ENCODE results near the gene ZGPAT. TPM values are rescaled to one million over a fixed set of nuclear protein-coding genes. Genes with fewer than 3 reads are reported as not detected.

Gene ZGPAT
- total RNA-seq, 1 experiment from 2014 or later, result 27.2 TPM

DNA sequence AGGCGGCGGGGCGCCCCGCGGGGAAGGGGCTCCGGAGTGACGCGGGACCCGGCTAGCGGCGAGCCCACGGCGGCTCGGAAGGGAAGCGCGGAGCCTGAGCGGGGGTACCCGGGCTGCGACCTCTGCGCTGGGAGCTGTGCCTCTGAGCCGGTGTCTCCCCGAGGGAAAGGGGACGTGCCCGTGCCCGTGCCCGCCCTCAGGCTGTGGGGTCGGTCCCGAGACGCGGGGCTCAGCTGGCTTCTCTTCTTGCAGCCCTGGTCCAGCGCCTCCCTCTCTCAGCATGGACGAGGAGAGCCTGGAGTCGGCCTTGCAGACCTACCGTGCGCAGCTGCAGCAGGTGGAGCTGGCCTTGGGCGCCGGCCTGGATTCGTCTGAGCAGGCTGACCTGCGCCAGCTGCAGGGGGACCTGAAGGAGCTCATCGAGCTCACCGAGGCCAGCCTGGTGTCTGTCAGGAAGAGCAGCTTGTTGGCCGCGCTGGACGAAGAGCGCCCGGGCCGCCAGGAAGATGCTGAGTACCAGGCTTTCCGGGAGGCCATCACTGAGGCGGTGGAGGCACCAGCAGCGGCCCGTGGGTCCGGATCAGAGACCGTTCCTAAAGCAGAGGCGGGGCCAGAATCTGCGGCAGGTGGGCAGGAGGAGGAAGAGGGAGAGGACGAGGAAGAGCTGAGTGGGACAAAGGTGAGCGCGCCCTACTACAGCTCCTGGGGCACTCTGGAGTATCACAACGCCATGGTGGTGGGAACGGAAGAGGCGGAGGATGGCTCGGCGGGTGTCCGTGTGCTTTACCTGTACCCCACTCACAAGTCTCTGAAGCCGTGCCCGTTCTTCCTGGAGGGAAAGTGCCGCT lies 686 bp downstream of the ZGPAT start:
- TF ChIP-seq, protein P1, sequence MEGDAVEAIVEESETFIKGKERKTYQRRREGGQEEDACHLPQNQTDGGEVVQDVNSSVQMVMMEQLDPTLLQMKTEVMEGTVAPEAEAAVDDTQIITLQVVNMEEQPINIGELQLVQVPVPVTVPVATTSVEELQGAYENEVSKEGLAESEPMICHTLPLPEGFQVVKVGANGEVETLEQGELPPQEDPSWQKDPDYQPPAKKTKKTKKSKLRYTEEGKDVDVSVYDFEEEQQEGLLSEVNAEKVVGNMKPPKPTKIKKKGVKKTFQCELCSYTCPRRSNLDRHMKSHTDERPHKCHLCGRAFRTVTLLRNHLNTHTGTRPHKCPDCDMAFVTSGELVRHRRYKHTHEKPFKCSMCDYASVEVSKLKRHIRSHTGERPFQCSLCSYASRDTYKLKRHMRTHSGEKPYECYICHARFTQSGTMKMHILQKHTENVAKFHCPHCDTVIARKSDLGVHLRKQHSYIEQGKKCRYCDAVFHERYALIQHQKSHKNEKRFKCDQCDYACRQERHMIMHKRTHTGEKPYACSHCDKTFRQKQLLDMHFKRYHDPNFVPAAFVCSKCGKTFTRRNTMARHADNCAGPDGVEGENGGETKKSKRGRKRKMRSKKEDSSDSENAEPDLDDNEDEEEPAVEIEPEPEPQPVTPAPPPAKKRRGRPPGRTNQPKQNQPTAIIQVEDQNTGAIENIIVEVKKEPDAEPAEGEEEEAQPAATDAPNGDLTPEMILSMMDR (conservative IDR thresholded peaks at IDR 0.05), result no peak
- TF ChIP-seq EZH2 (IDR thresholded peaks at IDR 0.05; ENCODE audit: low read depth), result no peak
- Histone ChIP-seq H3K9me2 (ENCODE audit: insufficient read depth) (no peaks in the 10 kb centered on the region), H3K4me2 (peak overlapping the region; percentile 97), H3K79me2 (ENCODE audit: low read depth) (peaks cover 82% of the 10 kb centered on the region), H3K4me1 (replicated peaks; ENCODE audit: insufficient read depth) (peaks cover 18% of the 10 kb centered on the region), H3K27me3 (ENCODE audit: insufficient read depth, low read depth) (no peaks in the 10 kb centered on the region), H4K20me1 (ENCODE audit: insufficient read depth) (peaks cover 17% of the 10 kb centered on the region; the same call in 1 of the 2 replicates), H3K36me3 (ENCODE audit: low read depth) (peaks cover 47% of the 10 kb centered on the region), H3F3A (ENCODE audit: insufficient read depth, low read depth) (peaks cover under 1% of the 10 kb centered on the region; the same call in 1 of the 2 replicates), H2AFZ (peak overlapping the region; percentile 31; the same call in 1 of the 2 replicates), H3K9me3 (ENCODE audit: insufficient read depth, low read depth) (no peaks in the 10 kb centered on the region), H3K27ac (no peak overlapping the region), H3K4me3 (peak overlapping the region; percentile 96)
- intact Hi-C loops (cut with micrococcal nuclease; ENCODE audit: unreplicated experiment), result loop anchor here (5.0 kb wide), 1 partner anchor 264 kb away; no protein-coding TSS in a partner anchor
- DNase-seq, result peak in 1 of 2 experiments; percentile 33
- ChIA-PET CTCF (interaction anchor here (0.6 to 1.2 kb wide), 2 partner anchors 30 to 157 kb away, joined by 3 to 6 read pairs; partner anchors contain the start of gene TPD52L2), POLR2A (ENCODE audit: unreplicated experiment) (interaction anchor here (0.5 to 1.4 kb wide), 9 partner anchors 10 to 488 kb away, joined by 3 to 11 read pairs (median 7); partner anchors contain the start of genes TPD52L2 and UCKL1)
- BruUV-seq (replicated peaks), result no TSS peak

DNA sequence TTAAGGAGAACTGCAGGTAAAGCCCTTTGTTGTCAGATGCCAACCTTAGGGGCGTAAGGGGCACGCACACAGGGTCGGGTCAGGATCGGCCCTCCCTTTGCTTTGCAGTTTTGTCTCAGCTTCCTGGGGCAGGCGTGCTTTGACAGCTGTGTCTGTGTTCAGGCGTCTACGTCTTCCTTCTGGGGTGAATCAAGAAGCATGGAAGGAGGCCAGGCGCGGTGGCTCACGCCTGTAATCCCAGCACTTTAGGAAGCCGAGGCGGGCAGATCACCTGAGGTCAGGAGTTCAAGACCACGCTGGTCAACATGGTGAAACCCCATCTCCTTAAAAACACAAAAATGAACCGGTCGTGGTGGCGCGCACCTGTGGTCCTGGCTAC lies 1.3 kb downstream of the ZGPAT start:
- no peaks in the 10 kb centered on the region for H3K9me3 ChIP-seq (ENCODE audit: insufficient read depth, low read depth)
- H3K36me3 ChIP-seq (ENCODE audit: low read depth), result peaks cover 47% of the 10 kb centered on the region
- TF ChIP-seq, protein P1 (conservative IDR thresholded peaks at IDR 0.05), result no peak
- TF ChIP-seq EZH2 (IDR thresholded peaks at IDR 0.05; ENCODE audit: low read depth), result no peak
- no peak for DNase-seq
- no peak overlapping the region for H3K27ac ChIP-seq
- peak overlapping the region; percentile 97 for H3K4me2 ChIP-seq
- peaks cover 17% of the 10 kb centered on the region; the same call in 1 of the 2 replicates for H4K20me1 ChIP-seq (ENCODE audit: insufficient read depth)
- no peaks in the 10 kb centered on the region for H3K27me3 ChIP-seq (ENCODE audit: insufficient read depth, low read depth)
- BruUV-seq (replicated peaks), result TSS peak; percentile 57
- POLR2A ChIA-PET (ENCODE audit: unreplicated experiment), result no interaction called here
- no peaks in the 10 kb centered on the region for H3K9me2 ChIP-seq (ENCODE audit: insufficient read depth)
- H3K4me1 ChIP-seq (replicated peaks; ENCODE audit: insufficient read depth), result peaks cover 18% of the 10 kb centered on the region
- CTCF ChIA-PET, result interaction anchor here (0.6 kb wide), 1 partner anchor 355 kb away, joined by 8 read pairs; no protein-coding TSS in a partner anchor
- peak overlapping the region; percentile 96 for H3K4me3 ChIP-seq
- H3F3A ChIP-seq (ENCODE audit: insufficient read depth, low read depth), result no peaks in the 10 kb centered on the region; the same call in 1 of the 2 replicates
- H3K79me2 ChIP-seq (ENCODE audit: low read depth), result peaks cover 87% of the 10 kb centered on the region
- intact Hi-C loops (cut with micrococcal nuclease; ENCODE audit: unreplicated experiment), result loop anchor here (5.0 kb wide), 1 partner anchor 263 kb away; no protein-coding TSS in a partner anchor
- no peak overlapping the region for H2AFZ ChIP-seq

DNA sequence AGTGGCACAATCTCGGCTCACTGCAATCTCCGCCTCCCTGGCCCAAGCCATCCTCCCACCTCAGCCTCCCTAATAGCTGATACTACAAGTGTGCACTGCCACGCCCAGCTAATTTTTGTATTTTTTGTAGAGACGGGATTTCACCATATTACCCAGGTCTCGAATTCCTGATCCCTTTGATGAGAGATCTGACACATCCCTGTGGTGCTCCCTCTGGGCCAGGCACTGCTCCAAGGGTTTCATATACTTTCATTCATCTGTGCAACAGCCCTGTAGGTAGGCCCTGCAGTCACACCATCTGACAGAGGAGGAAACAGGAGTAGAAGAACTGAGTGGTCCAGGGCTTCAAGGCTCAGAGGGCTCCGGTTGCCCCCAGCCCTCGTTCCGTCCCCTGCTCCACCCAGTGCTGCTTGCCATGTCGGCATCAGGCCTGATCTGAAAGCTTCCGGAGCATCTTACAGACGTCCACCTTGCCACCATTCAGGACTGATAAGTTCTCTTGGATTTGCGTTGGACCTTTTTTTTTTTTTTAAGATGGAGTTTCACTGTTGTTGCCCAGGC lies 3.3 kb downstream of the ZGPAT start:
- intact Hi-C loops (cut with micrococcal nuclease; ENCODE audit: unreplicated experiment), result no loop called here
- CTCF ChIA-PET, result interaction anchor here (0.6 kb wide), 1 partner anchor 173 kb away, joined by 6 read pairs; no protein-coding TSS in a partner anchor

More for the DNA sequence above, 3.3 kb downstream of the ZGPAT start:
- no TSS peak for BruUV-seq (replicated peaks)
- Histone ChIP-seq H3K4me1 (replicated peaks; ENCODE audit: insufficient read depth) (peaks cover 15% of the 10 kb centered on the region), H3K9me2 (ENCODE audit: insufficient read depth) (no peaks in the 10 kb centered on the region), H4K20me1 (ENCODE audit: insufficient read depth) (peaks cover 22% of the 10 kb centered on the region), H2AFZ (no peak overlapping the region), H3K4me2 (no peak overlapping the region), H3K79me2 (ENCODE audit: low read depth) (peaks cover 91% of the 10 kb centered on the region), H3K36me3 (ENCODE audit: low read depth) (peaks cover 40% of the 10 kb centered on the region), H3K9me3 (ENCODE audit: insufficient read depth, low read depth) (no peaks in the 10 kb centered on the region), H3K4me3 (no peak overlapping the region), H3K27ac (no peak overlapping the region), H3F3A (ENCODE audit: insufficient read depth, low read depth) (no peaks in the 10 kb centered on the region; the same call in 1 of the 2 replicates), H3K27me3 (ENCODE audit: insufficient read depth, low read depth) (no peaks in the 10 kb centered on the region)
- POLR2A ChIA-PET (ENCODE audit: unreplicated experiment), result interaction anchor here (0.6 to 0.7 kb wide), 2 partner anchors 13 to 169 kb away, joined by 3 to 11 read pairs; no protein-coding TSS in a partner anchor
- DNase-seq, result peak in 1 of 2 experiments; percentile 17
- TF ChIP-seq, protein P1 (conservative IDR thresholded peaks at IDR 0.05), result no peak
- TF ChIP-seq EZH2 (IDR thresholded peaks at IDR 0.05; ENCODE audit: low read depth), result no peak
